Panc1 (cell line): ENCODE results near the gene YWHAQ. TPM values are rescaled to one million over a fixed set of nuclear protein-coding genes. Genes with fewer than 3 reads are reported as not detected.

ENCODE experiments used
- ATAC-seq: fragments of 200-7000 bp; cut with Tn5 transposase; 2 replicates; pipeline ENCODE4 v1.9.1; 2020; ENCODE audit warnings: mild to moderate bottlenecking, moderate library complexity
- BruUV-seq: library from RNA; stranded (reverse); fragments of 400-500 nt; replicated peaks from 2 replicates; lab custom pipeline; 2021; lab: Mats Ljungman, UMichigan
- CTCF ChIA-PET: fragments of 300-600 bp; sonication (Branson Sonifier 250); formaldehyde crosslinking; loops from one replicate; lab custom pipeline; 2022; ENCODE audit warnings: antibody characterized with exemption; lab: Charles Lee
- POLR2A ChIA-PET: fragments of 300-600 bp; sonication (Branson Sonifier 250); formaldehyde crosslinking; loops from one replicate; lab custom pipeline; 2022; ENCODE audit warnings: antibody characterized with exemption; lab: Charles Lee
- DNase-seq: peaks from one replicate; pipeline ENCODE4 v3.0.0-alpha.2; 2010; ENCODE audit warnings: low read depth, low spot score
- H3K27ac ChIP-seq: 2 replicates; pipeline ENCODE4 v1.5.1; 2011; ENCODE audit warnings: mild to moderate bottlenecking, low read length, inconsistent platforms
- H3K27me3 ChIP-seq: fragments of 200-500 bp; sonication (Bioruptor generic); 2 replicates; pipeline ENCODE4 v1.6.0; 2014; ENCODE audit warnings: low read length, inconsistent platforms; ENCODE audit not compliant: control insufficient read depth, insufficient read depth
- H3K36me3 ChIP-seq: fragments of 200-500 bp; sonication (Bioruptor generic); 2 replicates; pipeline ENCODE4 v1.5.1; 2014; ENCODE audit warnings: inconsistent platforms, mild to moderate bottlenecking, low read length, moderate library complexity; ENCODE audit not compliant: control insufficient read depth, insufficient read depth
- H3K4me1 ChIP-seq: 2 replicates; pipeline ENCODE4 v1.5.1; 2011; ENCODE audit warnings: inconsistent platforms, mild to moderate bottlenecking, low read length, moderate library complexity; ENCODE audit not compliant: control insufficient read depth, insufficient read depth
- H3K4me3 ChIP-seq, 2 experiments: 2 replicates each; pipeline ENCODE4 v1.5.1; 2011 to 2012; ENCODE audit warnings: low read depth in 2 of 2, low read length in 2 of 2, mild to moderate bottlenecking in 2 of 2, inconsistent platforms in 1 of 2, moderate library complexity in 1 of 2
- H3K9me3 ChIP-seq: fragments of 200-500 bp; sonication (Bioruptor generic); 2 replicates; pipeline ENCODE4 v1.5.1; 2014; ENCODE audit warnings: low read depth, mild to moderate bottlenecking, inconsistent platforms, low read length, moderate library complexity; ENCODE audit not compliant: control insufficient read depth, insufficient read depth
- CTCF ChIP-seq: fragments of 450-650 bp; IDR thresholded peaks from 2 replicates; pipeline ENCODE4 v1.5.1; 2017; ENCODE audit warnings: mild to moderate bottlenecking
- POLR2AphosphoS5 ChIP-seq: IDR thresholded peaks from 2 replicates; pipeline ENCODE4 v1.6.1; 2012; ENCODE audit warnings: mild to moderate bottlenecking, low read depth, low read length, moderate library complexity
- REST ChIP-seq, 2 experiments: IDR thresholded peaks; 2 replicates each; pipeline ENCODE4 v1.6.1; 2011 to 2012; ENCODE audit warnings: low read depth in 2 of 2, control low read depth in 1 of 2, low read length in 1 of 2, mild to moderate bottlenecking in 1 of 2, moderate library complexity in 1 of 2; ENCODE audit not compliant: insufficient read depth in 1 of 2
- SIN3A ChIP-seq: IDR thresholded peaks from 2 replicates; pipeline ENCODE4 v1.6.1; 2012; ENCODE audit warnings: low read depth, mild to moderate bottlenecking, low read length, moderate library complexity, borderline replicate concordance; ENCODE audit not compliant: insufficient read depth
- TCF7L2 ChIP-seq: IDR thresholded peaks from 2 replicates; pipeline ENCODE4 v1.6.1; 2011; ENCODE audit warnings: mild to moderate bottlenecking, low read depth, low read length, inconsistent platforms
- in situ Hi-C: cut with HindIII; loops from 2 replicates; pipeline ENCODE4 v1.10.0; 2016; ENCODE audit warnings: low sequenced_read_pairs, low pct_unique_long_range_greater_than_20kb
- intact Hi-C: fragments of 100-400 bp; cut with micrococcal nuclease; formaldehyde crosslinking; loops from one replicate; pipeline ENCODE4 v1.10.0; 2022; ENCODE audit not compliant: unreplicated experiment
- total RNA-seq: library from RNA; stranded (reverse); gene quantifications from one replicate; pipeline ENCODE4 v1.2.1, GENCODE V29; 2021; ENCODE audit not compliant: unreplicated experiment

The YWHAQ gene
- total RNA-seq, 1 experiment from 2014 or later = 683 TPM

- Histone ChIP-seq H3K4me3 (peak within 1 kb of the TSS; percentile 92 to 94), H3K4me1 (peaks cover 41% of the 10 kb centered on the region), H3K27ac (peak within 1 kb of the TSS; percentile 99), H3K27me3 (no peaks in the 10 kb centered on the region), H3K9me3 (no peaks in the 10 kb centered on the region), H3K36me3 (peaks cover 4% of the 10 kb centered on the region; the same call in 1 of the 2 replicates)
- DNase-seq (no peak), ATAC-seq (peak; percentile 90)
- CTCF ChIA-PET = interaction anchor here (0.6 kb wide), 1 partner anchor 275 kb away, joined by 7 read pairs; no protein-coding TSS in a partner anchor
- TF ChIP-seq POLR2AphosphoS5 (peak; percentile 87), TCF7L2 (no peak; the same call in 1 of the 2 replicates), CTCF (peak; percentile 79), REST (IDR thresholded peaks at IDR 0.05; ENCODE audit: insufficient read depth in 1 of 2, low read depth in 2 of 2, low read length in 1 of 2) (0 out of 4 replicates have a peak, but pooled peaks of 1 of the 2 experiments have one; percentile 47), SIN3A (peak; percentile 86)
- intact Hi-C loops (loop anchor here (5.0 kb wide), 1 partner anchor 72 kb away; no protein-coding TSS in a partner anchor), in situ Hi-C loops (no loop called here)
- POLR2A ChIA-PET = interaction anchor here (1.3 kb wide), 1 partner anchor 75 kb away, joined by 4 read pairs; the partner anchor contains the start of gene YWHAQ
- BruUV-seq = no TSS peak
Observed at GRCh38 chr2:9555297-9556120, 75.3 kb downstream of the YWHAQ start, which contains the start of gene ADAM17. ADAM17 (minus strand) TSS chr2:9555830; CDS start chr2:9555605, 225 bp downstream.

GRCh38 chr2:9554921-9555296 lies 75.9 kb downstream of the YWHAQ start:
- ChIA-PET POLR2A (no interaction called here), CTCF (interaction anchor here (0.6 kb wide), 1 partner anchor 274 kb away, joined by 7 read pairs; no protein-coding TSS in a partner anchor)
- peaks cover 4% of the 10 kb centered on the region; the same call in 1 of the 2 replicates for H3K36me3 ChIP-seq
- BruUV-seq = no TSS peak
- ATAC-seq (peak; percentile 3), DNase-seq (no peak)
- in situ Hi-C loops (no loop called here), intact Hi-C loops (loop anchor here (5.0 kb wide), 1 partner anchor 72 kb away; no protein-coding TSS in a partner anchor)
- peak overlapping the region; percentile 84 for H3K27ac ChIP-seq
- H3K4me1 ChIP-seq = peaks cover 41% of the 10 kb centered on the region
- H3K27me3 ChIP-seq = no peaks in the 10 kb centered on the region
- H3K4me3 ChIP-seq = peak overlapping the region; percentile 92 to 94
- no peaks in the 10 kb centered on the region for H3K9me3 ChIP-seq
- TF ChIP-seq TCF7L2 = 0 out of 2 replicates have a peak, but pooled peaks have one; percentile 1
- TF ChIP-seq REST (IDR thresholded peaks at IDR 0.05; ENCODE audit: insufficient read depth in 1 of 2, low read depth in 2 of 2, low read length in 1 of 2) = no peak
